GM19099 (cell line): Measurements from ENCODE around the gene EGFLAM.

Experiments used
- POLR2A ChIP-seq: IDR thresholded peaks from 3 replicates; pipeline ENCODE4 v1.6.1; 2011; ENCODE audit warnings: low read depth; ENCODE audit not compliant: insufficient read length; ENCODE audit errors: extremely low read depth

EGFLAM gene

GRCh38 chr5:38431242-38431853 lies 173.0 kb downstream of the EGFLAM start:
- no peak for TF ChIP-seq POLR2A

DNA sequence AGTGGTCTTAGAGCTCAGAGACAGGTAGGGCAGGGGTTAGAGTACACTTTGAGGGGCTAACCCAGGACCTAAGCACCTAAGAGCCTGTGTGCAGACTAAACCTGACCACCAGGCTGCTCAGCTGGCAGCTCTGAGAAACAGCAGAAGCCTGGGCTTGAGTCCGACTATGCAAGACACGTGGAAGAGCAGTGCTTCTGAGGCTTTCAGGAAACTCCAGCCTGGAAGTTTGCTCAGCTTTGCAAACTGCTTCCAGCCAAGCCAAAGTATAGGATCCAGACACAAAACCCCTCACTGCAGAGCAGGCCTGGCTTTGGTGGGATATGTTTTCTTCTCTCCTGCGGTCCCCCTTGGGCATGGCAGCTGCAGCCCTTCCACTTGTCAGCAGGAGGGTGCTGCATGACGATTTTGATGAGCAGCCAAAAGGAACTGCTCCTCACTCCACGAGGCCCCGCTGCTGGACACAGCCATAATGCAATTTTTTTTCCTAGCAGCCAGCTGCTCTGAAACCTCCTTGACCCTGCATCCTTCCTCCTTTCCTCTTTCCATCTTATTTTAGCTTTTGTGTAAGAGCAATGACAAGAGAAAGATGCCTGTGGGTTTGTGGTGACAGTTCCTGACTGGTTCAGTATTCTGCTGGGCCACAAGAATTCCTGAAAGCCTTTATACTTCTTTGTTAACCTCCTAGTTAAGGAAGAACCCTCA lies 175.0 kb downstream of the EGFLAM start:
- no peak for TF ChIP-seq POLR2A

GRCh38 chr5:38434966-38435705 lies 176.8 kb downstream of the EGFLAM start:
- no peak for TF ChIP-seq POLR2A

- no peak for TF ChIP-seq POLR2A
Measured at GRCh38 chr5:38438757-38439156, 180.4 kb downstream of the EGFLAM start.

GRCh38 chr5:38441453-38442246 lies 183.3 kb downstream of the EGFLAM start:
- TF ChIP-seq POLR2A: no peak

DNA sequence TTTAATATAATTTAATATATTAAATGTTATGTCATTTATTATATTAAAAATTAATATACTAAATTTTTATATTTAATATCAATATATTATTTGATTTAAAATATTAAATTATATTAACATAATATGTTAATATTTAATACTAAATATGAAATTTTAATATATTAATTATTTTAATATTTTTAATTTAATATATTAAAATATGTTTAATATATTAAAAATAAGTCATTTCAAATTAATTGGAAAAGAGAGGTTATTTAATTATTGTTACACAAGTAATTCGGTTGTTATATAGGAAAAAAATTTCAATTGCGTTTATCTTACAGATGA lies 183.9 kb downstream of the EGFLAM start:
- TF ChIP-seq POLR2A: no peak

GRCh38 chr5:38443390-38443789 lies 185.0 kb downstream of the EGFLAM start:
- TF ChIP-seq POLR2A: no peak

- no peak for TF ChIP-seq POLR2A
Measured at GRCh38 chr5:38445374-38446028, 187.1 kb downstream of the EGFLAM start.

- no peak for TF ChIP-seq POLR2A
Measured at GRCh38 chr5:38446029-38446522, 187.7 kb downstream of the EGFLAM start.

- TF ChIP-seq POLR2A: no peak
Measured at GRCh38 chr5:38447056-38447455, 188.7 kb downstream of the EGFLAM start.

GRCh38 chr5:38447786-38448185 lies 189.4 kb downstream of the EGFLAM start:
- TF ChIP-seq POLR2A: no peak

GRCh38 chr5:38448568-38449350 lies 190.4 kb downstream of the EGFLAM start:
- no peak for TF ChIP-seq POLR2A

- no peak for TF ChIP-seq POLR2A
Measured at GRCh38 chr5:38450627-38451026, 192.3 kb downstream of the EGFLAM start.
